Skeletal muscle cell (primary cell): ENCODE measurements around the gene VSTM2B.
"Not testable (repeated sequence)": the region's sequence is repeated elsewhere in the genome, so short reads cannot be mapped to it uniquely, and the experiment has no call there.

Experiments
- DNase-seq: peaks from one replicate; pipeline ENCODE4 v3.0.0-alpha.2; 2010; ENCODE audit warnings: low read depth
- H3K4me3 ChIP-seq: 2 replicates; pipeline ENCODE4 v1.5.1; 2011; ENCODE audit warnings: low read depth, mild to moderate bottlenecking, control low read depth, low read length, moderate library complexity

Gene VSTM2B

GRCh38 chr19:29525901-29526729 is at the start of gene VSTM2B:
TSS of gene VSTM2B (plus strand) at chr19:29525994. CDS start at chr19:29526584, 590 bp downstream.
- H3K4me3 ChIP-seq: peak within 1 kb of the TSS; percentile 21

GRCh38 chr19:29476528-29476927 is 49.3 kb upstream of the VSTM2B start:
- DNase-seq: no peak
- H3K4me3 ChIP-seq: no peak overlapping the region

More at GRCh38 chr19:29525901-29526729, at the start of gene VSTM2B:
- DNase-seq: no peak

GRCh38 chr19:29477831-29478577 is 47.8 kb upstream of the VSTM2B start:
- DNase-seq: no peak
- no peak overlapping the region for H3K4me3 ChIP-seq

- no peak overlapping the region for H3K4me3 ChIP-seq
- DNase-seq: no peak
These were observed 46.9 kb upstream of the VSTM2B start for GRCh38 chr19:29478578-29479565.

GRCh38 chr19:29479941-29480340 is 45.9 kb upstream of the VSTM2B start:
- no peak overlapping the region for H3K4me3 ChIP-seq
- DNase-seq: no peak

GRCh38 chr19:29480507-29480906 is 45.3 kb upstream of the VSTM2B start:
- no peak for DNase-seq

GRCh38 chr19:29482855-29483640 is 42.7 kb upstream of the VSTM2B start:
- no peak for DNase-seq
- no peak overlapping the region for H3K4me3 ChIP-seq

More at GRCh38 chr19:29480507-29480906, 45.3 kb upstream of the VSTM2B start:
- H3K4me3 ChIP-seq: no peak overlapping the region

- no peak for DNase-seq
- H3K4me3 ChIP-seq: no peak overlapping the region
These were observed 42.2 kb upstream of the VSTM2B start for GRCh38 chr19:29483641-29483920.

- no peak for DNase-seq
- H3K4me3 ChIP-seq: no peak overlapping the region
These were observed 41.7 kb upstream of the VSTM2B start for GRCh38 chr19:29483944-29484581.

GRCh38 chr19:29484876-29485275 is 40.9 kb upstream of the VSTM2B start:
- DNase-seq: no peak
- H3K4me3 ChIP-seq: no peak overlapping the region

GRCh38 chr19:29485293-29485692 is 40.5 kb upstream of the VSTM2B start:
- DNase-seq: no peak
- no peak overlapping the region for H3K4me3 ChIP-seq

GRCh38 chr19:29486961-29487360 is 38.8 kb upstream of the VSTM2B start:
- not testable (repeated sequence) for H3K4me3 ChIP-seq, DNase-seq

GRCh38 chr19:29487432-29487831 is 38.4 kb upstream of the VSTM2B start:
- no peak for DNase-seq
- H3K4me3 ChIP-seq: no peak overlapping the region

- DNase-seq: no peak
- no peak overlapping the region for H3K4me3 ChIP-seq
These were observed 37.5 kb upstream of the VSTM2B start for GRCh38 chr19:29488316-29488715.

- no peak for DNase-seq
These were observed 36.4 kb upstream of the VSTM2B start for GRCh38 chr19:29489172-29489951.

GRCh38 chr19:29491491-29491890 is 34.3 kb upstream of the VSTM2B start:
- H3K4me3 ChIP-seq: no peak overlapping the region
- DNase-seq: no peak

More at GRCh38 chr19:29489172-29489951, 36.4 kb upstream of the VSTM2B start:
- H3K4me3 ChIP-seq: no peak overlapping the region

- no peak for DNase-seq
- no peak overlapping the region for H3K4me3 ChIP-seq
These were observed 33.7 kb upstream of the VSTM2B start for GRCh38 chr19:29491995-29492577.
